OCI-M2 (cell line): Measurements from ENCODE around the gene ZNF615.
"Not testable (repeated sequence)": the region's sequence is repeated elsewhere in the genome, so short reads cannot be mapped to it uniquely, and the experiment has no call there.

ENCODE experiments used
- DNase-seq: peaks from one replicate; lab custom pipeline; 2025; ENCODE audit not compliant: unreplicated experiment; lab: John Stamatoyannopoulos, UW

The ZNF615 gene

GRCh38 chr19:51980926-51981325 lies 27.1 kb downstream of the ZNF615 start:
- not testable (repeated sequence) for DNase-seq

DNA sequence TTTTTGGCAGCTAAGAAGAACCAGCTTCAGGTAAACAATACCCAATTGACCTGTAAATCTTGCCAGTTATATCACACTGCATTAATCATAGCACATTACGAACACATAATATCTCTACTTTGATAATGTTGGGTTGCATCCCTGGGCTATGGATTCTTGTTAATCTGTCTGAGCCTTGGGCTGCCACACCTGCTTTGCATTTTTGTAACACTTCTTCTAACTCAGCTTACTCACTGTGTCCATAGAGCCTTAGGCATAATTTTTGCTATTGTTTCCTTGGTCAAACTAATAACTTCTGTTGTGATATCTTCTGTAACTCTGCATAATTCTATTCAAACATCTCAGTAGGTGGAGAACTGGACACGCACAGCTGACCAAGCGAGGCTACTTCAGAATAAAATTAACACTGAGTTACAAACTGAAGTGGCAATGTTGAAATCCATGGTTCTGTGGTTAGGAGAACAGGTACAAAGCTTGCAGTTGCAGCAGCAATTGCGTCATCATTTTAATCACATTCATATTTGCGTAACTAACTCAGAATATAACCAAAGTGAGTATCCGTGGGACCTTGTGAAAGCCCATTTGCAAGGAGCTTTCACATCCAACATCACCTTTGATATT lies 27.8 kb downstream of the ZNF615 start:
- no peak for DNase-seq

DNA sequence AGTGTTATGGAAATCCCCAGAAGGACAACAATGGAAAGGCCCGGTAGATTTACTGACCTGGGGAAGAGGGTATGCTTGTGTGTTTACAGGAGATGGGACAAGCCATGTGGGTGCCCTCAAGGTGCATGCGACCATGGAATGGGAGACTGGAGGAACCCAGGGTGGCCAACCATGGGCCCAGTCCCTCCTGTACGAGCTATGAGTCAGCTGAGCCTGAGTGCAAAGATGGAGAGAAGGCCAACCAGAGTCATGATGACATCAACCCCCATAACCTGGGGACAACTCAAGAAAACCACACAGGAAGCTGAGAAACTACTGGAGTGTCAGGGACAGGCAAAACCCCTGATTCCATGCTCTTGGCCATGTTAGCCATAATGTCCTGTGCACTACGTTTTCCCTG lies 29.1 kb downstream of the ZNF615 start:
- no peak for DNase-seq

DNA sequence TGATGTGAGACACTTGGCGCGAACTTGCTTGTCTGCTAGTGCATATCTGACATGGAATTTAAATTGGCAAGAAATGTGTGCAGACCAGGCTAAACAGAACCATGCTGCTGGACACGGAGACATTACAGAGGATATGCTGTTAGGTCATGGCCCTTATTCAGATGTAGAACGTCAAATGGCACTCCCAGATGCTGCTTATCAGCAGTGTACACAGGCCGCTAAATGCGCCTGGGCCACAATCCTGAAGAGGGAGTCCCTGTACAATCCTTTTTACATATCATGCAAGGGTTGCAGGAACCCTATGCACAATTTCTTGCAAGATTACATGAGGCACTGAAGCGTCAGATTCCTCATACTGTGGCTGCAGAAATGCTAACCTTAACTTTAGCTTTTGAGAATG lies 30.7 kb downstream of the ZNF615 start:
- no peak for DNase-seq

- no peak for DNase-seq
Measured at GRCh38 chr19:51976852-51977251, 31.2 kb downstream of the ZNF615 start.

- not testable (repeated sequence) for DNase-seq
Measured at GRCh38 chr19:51975787-51976186, 32.2 kb downstream of the ZNF615 start.

DNA sequence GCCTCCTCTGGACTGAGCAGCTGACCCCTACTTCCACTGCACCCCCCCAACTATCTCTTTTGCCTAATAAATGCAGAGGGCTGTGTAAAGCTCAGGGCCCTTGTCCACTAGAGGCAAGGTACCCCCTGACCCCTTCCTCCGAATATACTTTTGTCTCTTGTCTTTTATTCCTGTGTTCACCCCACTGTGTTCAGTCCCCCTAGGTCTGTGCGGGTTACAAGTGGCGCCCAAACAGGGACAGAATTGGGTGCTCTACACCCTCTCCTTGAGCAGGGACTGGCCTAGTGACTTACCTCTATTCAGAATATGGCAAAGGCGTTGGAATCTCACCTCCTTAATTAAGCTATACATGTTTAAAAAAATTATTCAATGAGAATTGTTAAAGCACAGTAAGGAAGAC lies 36.4 kb downstream of the ZNF615 start:
- DNase-seq: no peak

DNA sequence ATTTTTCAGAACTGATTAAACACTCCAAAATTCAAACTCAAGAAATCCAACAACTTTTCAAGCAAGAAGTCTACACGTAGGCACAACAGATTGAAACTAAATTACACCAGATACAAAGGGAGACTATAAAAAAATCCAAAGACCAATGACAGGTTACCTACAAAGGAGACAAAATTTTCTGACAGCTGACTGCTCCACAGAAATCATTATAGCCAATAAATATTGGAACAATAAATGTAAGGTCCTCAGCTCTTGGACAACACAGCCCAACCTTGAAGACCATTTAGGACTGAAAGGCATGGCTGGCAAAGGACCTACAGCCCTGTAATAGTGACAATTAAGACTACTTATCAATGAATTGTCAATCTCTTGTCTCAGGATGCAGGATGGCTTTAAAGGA lies 37.3 kb downstream of the ZNF615 start:
- no peak for DNase-seq

GRCh38 chr19:51965583-51965982 lies 42.4 kb downstream of the ZNF615 start:
- no peak for DNase-seq

GRCh38 chr19:51960621-51961233 lies 47.3 kb downstream of the ZNF615 start:
- not testable (repeated sequence) for DNase-seq

GRCh38 chr19:51959791-51960190 lies 48.2 kb downstream of the ZNF615 start:
- DNase-seq: no peak

GRCh38 chr19:51957846-51958245 lies 50.2 kb downstream of the ZNF615 start:
- DNase-seq: not testable (repeated sequence)

DNA sequence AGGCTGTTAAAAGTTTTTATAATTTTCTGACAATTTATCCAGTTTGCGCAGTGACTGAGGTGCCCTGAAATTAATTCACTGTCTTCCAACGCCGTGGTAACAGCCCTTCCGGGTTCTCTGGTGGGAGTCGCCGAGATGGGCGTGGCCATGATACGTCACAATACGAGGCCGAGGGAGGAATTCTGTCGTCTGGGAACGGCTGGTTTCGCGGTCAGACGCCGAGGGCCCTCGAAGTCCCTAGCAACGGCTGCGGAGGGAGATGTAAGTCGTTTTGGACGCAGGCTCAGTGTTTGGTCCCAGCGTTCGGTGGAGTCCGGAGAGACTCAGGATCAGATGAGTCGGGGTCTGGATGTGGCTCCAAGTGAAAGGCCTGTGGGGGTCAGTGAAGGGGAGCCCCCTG lies 59.0 kb downstream of the ZNF615 start:
- no peak for DNase-seq

DNA sequence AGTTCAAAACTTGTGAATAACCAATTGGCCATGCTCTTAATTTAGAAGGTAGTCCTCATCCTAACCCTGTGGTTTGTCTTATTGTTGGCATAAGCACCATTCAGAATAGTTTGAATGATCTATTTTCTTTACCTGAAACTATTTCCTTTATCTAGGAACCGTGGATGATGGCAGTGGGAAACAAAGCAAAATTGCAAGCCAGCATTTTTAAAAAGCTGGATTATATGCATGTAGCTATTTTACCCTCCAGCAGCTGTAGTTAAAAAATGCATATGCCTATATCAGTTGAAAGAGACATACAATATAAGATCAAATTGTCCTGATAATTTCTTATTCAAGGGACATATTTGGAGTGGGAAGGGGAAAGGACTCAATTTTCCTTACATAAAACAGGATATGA lies 61.4 kb downstream of the ZNF615 start:
- no peak for DNase-seq

DNA sequence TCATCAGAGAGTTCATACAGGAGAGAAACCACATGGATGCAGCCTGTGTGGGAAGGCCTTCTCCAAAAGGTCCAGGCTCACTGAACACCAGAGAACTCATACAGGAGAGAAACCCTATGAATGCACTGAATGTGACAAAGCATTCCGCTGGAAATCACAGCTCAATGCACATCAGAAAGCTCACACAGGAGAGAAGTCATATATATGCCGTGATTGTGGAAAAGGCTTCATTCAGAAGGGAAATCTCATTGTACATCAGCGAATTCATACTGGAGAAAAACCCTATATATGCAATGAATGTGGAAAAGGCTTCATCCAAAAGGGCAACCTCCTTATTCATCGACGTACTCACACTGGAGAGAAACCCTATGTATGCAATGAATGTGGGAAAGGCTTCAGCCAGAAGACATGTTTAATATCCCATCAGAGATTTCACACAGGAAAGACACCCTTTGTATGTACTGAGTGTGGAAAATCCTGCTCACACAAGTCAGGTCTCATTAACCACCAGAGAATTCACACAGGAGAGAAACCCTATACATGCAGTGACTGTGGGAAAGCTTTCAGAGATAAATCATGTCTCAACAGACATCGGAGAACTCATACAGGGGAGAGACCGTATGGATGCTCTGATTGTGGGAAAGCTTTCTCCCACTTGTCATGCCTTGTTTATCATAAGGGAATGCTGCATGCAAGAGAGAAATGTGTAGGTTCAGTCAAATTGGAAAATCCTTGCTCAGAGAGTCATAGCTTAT lies 63.0 kb downstream of the ZNF615 start:
- no peak for DNase-seq
